ENCODE data around the gene NPIPB4. TPM values are rescaled to one million over a fixed set of nuclear protein-coding genes. Genes with fewer than 3 reads are reported as not detected.
"Not testable (repeated sequence)": the region's sequence is repeated elsewhere in the genome, so short reads cannot be mapped to it uniquely, and the experiment has no call there.

NPIPB4 gene
- total RNA-seq = 10.1 and 32.2 TPM in 2 replicates

- H3K4me3 ChIP-seq (ENCODE audit: low read depth, low read length); DNase-seq (ENCODE audit: low read depth): not testable (repeated sequence)
These were observed at the start of gene NPIPB4 for GRCh38 chr16:21857656-21858055. TSS of gene NPIPB4 (minus strand) at chr16:21857756. CDS start at chr16:21857378, 378 bp downstream.

- not testable (repeated sequence) for H3K4me3 ChIP-seq (ENCODE audit: low read depth, low read length); DNase-seq (ENCODE audit: low read depth)
These were observed 41.4 kb upstream of the NPIPB4 start for GRCh38 chr16:21898998-21899397.

- H3K4me3 ChIP-seq (ENCODE audit: low read depth, low read length); DNase-seq (ENCODE audit: low read depth): not testable (repeated sequence)
These were observed 24.4 kb upstream of the NPIPB4 start for GRCh38 chr16:21881988-21882387.

- not testable (repeated sequence) for DNase-seq (ENCODE audit: low read depth); H3K4me3 ChIP-seq (ENCODE audit: low read depth, low read length)
These were observed 20.4 kb downstream of the NPIPB4 start for GRCh38 chr16:21837186-21837585.

- H3K4me3 ChIP-seq (ENCODE audit: low read depth, low read length); DNase-seq (ENCODE audit: low read depth): not testable (repeated sequence)
These were observed 21.2 kb downstream of the NPIPB4 start for GRCh38 chr16:21836334-21836733.

- DNase-seq (ENCODE audit: low read depth); H3K4me3 ChIP-seq (ENCODE audit: low read depth, low read length): not testable (repeated sequence)
These were observed 21.8 kb downstream of the NPIPB4 start for GRCh38 chr16:21835747-21836146.

- not testable (repeated sequence) for DNase-seq (ENCODE audit: low read depth); H3K4me3 ChIP-seq (ENCODE audit: low read depth, low read length)
These were observed 23.3 kb downstream of the NPIPB4 start for GRCh38 chr16:21834211-21834610.

GRCh38 chr16:21829929-21830328 lies 27.6 kb downstream of the NPIPB4 start:
- not testable (repeated sequence) for DNase-seq (ENCODE audit: low read depth); H3K4me3 ChIP-seq (ENCODE audit: low read depth, low read length)

GRCh38 chr16:21826067-21826706 lies 31.4 kb downstream of the NPIPB4 start:
- not testable (repeated sequence) for DNase-seq (ENCODE audit: low read depth); H3K4me3 ChIP-seq (ENCODE audit: low read depth, low read length)

GRCh38 chr16:21825526-21825925 lies 32.0 kb downstream of the NPIPB4 start:
- DNase-seq (ENCODE audit: low read depth); H3K4me3 ChIP-seq (ENCODE audit: low read depth, low read length): not testable (repeated sequence)

- not testable (repeated sequence) for H3K4me3 ChIP-seq (ENCODE audit: low read depth, low read length); DNase-seq (ENCODE audit: low read depth)
These were observed 34.3 kb downstream of the NPIPB4 start for GRCh38 chr16:21823258-21823657.

- DNase-seq (ENCODE audit: low read depth) = not testable (repeated sequence)
- H3K4me3 ChIP-seq (ENCODE audit: low read depth, low read length) = peak overlapping the region; percentile 64
These were observed 36.6 kb downstream of the NPIPB4 start for GRCh38 chr16:21820908-21821465.

GRCh38 chr16:21820028-21820907 lies 37.3 kb downstream of the NPIPB4 start:
- DNase-seq (ENCODE audit: low read depth) = not testable (repeated sequence)
- H3K4me3 ChIP-seq (ENCODE audit: low read depth, low read length) = peak overlapping the region; percentile 64

GRCh38 chr16:21819617-21820016 lies 37.9 kb downstream of the NPIPB4 start:
- peak overlapping the region; percentile 64 for H3K4me3 ChIP-seq (ENCODE audit: low read depth, low read length)
- DNase-seq (ENCODE audit: low read depth) = not testable (repeated sequence)

- not testable (repeated sequence) for H3K4me3 ChIP-seq (ENCODE audit: low read depth, low read length); DNase-seq (ENCODE audit: low read depth)
These were observed 40.5 kb downstream of the NPIPB4 start for GRCh38 chr16:21817012-21817411.

- DNase-seq (ENCODE audit: low read depth); H3K4me3 ChIP-seq (ENCODE audit: low read depth, low read length): not testable (repeated sequence)
These were observed 41.9 kb downstream of the NPIPB4 start for GRCh38 chr16:21815694-21816093.

- DNase-seq (ENCODE audit: low read depth); H3K4me3 ChIP-seq (ENCODE audit: low read depth, low read length): not testable (repeated sequence)
These were observed 55.2 kb downstream of the NPIPB4 start for GRCh38 chr16:21802375-21802663.
